Right hindlimb (tissue), 1 donor: ENCODE results near the gene NCBP3.

Experiments used
- DNase-seq: peaks from one replicate; pipeline ENCODE4 v3.0.0-alpha.2; 2018

Gene NCBP3

DNA sequence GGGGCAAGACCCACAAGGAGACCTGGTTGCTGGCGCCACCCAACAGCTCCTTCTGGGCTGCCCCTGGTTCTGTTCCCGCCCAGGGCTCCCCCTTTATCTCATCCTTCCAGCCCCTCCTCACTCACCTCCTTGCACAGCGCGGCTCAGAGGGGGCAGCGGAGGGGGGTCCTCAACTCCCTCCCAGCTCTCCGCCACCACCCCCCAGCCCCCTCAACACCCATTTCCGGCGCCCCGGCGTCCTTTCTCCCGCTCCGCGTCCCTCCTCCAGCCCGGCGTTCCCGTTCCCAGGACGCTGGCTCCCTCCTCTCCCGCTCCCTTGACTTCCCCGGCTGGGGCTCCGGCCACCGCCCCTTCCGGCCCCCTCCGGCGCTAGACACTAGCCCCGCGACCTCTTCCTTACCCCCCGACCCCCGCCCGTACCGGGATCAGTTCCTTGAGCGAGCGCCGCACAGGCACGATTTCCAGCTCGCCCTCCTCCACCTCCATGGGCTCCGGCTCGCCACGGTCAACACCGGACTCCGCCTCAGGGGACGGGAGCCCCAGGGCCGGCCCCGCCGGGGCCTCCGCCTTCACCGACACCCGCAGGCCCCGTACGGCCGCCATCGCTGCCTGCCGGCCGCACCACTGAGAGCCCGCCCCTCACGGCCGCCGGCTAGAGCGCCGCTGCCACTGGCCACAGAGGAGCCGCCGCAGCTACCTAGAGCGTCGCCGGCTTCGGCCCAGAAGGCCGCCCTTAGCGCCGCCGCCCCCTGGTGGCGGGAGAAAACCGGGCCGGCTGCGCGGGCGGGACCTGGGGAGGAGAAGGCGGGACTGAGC lies at the start of gene NCBP3:
Gene NCBP3, minus strand, starts transcription at position 626 of the 816 bp plus-strand sequence. Its CDS starts 23 bp downstream, at position 603.
- peak; percentile 94 for DNase-seq

DNA sequence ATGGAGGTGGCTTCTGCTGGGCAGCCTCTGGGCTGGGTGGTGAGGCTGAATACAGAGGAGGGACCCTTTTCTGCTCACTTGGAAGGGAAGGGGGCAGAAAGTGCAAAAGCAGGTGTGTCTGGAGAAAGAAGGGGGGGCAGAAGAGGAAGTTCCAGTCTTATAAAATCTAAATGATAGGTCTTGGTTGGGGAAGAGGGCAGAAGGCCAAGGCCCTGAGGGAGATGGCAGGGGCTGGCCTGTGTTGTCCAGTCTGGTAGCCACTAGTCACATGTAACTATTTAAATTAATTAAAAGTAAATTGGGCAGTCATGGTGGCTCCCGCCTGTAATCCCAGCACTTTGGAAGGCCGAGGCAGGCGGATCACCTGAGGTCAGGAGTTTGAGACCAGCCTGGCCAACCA lies 49.3 kb upstream of the NCBP3 start:
- no peak for DNase-seq

DNA sequence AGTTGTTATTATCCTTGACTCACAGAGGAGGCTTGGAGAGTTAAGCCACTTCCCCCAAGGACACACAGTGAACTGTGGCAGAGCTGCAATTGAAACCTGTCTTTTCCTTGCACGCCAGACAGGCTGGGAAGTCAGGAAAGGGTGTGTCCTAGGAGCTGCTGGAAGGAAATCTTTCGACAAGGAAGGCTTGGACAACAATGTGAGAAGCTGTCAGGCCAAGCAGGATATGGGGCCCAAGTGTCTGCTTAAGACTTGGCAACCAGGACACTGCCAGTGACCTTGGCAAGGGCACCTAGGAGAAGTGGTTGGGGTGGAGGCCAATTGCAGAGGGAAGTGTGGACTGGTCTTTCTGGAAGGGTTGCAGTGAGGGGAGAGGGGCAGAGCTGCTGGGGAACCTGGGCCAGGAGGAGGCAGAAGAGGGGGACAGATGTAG lies 48.9 kb upstream of the NCBP3 start:
- DNase-seq, result no peak

DNA sequence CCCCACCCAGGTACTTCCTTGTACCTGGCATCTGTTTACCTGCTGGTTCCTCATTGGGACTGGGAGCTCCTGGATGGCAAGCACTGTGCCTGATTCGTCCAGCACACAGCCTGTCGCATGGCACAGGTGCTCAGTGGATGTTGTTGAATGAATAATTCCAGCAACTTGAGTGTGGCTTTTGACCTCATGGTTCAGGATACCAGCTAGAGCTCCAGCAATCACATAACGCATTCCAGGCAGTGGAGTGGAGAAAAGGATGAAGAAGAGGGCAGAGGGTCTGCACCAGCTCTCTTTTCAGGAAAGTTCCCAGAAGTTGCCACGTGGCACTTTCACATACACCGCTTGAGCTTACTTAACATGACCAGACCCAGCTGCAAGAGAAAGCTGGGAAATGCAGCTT lies 48.1 kb upstream of the NCBP3 start:
- DNase-seq, result no peak

DNA sequence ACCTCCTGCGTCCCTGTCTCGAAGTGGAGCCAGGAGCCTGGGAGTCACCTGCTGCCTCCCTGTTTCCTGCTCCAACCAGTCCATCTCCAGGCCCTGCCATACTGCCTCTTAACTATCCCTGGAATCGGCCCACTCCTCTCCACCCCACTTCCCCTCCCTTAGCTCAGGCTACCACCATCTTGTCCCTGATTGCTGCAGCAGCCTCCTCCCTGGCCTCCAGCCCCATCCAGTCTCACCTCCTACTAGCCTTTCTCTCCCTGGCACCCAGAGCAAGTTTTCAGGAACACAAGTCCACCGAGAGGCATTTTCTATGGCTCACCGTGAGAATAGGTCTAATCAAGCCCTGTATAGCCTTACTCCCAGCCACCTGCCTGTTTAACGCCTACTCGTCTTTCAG lies 47.7 kb upstream of the NCBP3 start:
- DNase-seq, result no peak

- peak; percentile 92 for DNase-seq
Measured at GRCh38 chr17:3893003-3893719, 47.1 kb upstream of the NCBP3 start, which contains the start of gene CAMKK1. CAMKK1 (minus strand) TSS chr17:3893053; CDS start chr17:3885687, 7,366 bp downstream.

DNA sequence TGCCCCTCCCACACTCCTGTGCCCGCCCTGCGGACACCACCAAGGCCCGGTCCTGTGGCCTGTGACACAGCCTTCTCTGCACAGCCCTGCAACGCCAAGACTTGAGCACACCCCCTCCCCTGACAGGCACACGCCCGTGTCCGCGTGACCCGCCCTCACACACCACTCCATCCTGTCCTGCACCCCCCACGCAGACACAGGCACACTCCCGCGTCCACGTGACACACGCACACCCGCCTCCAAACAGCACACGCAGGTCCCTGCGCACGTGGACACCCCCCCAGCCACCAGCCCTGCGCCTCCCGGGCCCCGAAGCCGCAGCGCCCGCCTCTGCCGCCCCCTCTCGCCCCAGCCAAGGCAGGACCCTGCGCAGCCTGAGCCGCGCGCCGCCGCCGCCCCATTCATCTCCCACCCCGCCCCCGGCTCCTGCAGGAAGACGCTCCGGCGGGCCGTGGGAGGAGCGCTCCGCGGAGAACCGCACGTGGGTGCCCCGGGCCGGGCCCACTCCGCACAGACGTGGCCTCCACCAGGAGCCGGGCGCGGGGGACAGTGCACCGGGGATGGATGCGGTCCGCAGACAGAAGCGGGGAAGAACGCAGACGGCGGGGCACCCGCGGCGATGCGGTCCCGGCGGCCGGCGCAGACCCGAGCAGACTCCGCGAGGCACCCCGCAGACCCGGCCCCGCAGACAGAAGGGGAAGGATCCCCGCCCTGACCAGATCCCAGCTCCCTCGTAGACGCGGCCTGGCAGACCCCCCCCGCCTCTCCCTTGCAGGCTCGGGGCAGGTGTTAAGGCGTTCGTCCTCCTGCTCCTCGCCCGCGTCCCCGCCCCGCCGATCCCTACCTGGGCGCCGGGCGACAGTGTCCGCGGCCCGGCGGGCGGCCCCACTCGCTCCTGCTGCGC lies 46.3 kb upstream of the NCBP3 start:
- DNase-seq, result peak; percentile 80

GRCh38 chr17:3891626-3892094 lies 45.6 kb upstream of the NCBP3 start:
- no peak for DNase-seq

DNA sequence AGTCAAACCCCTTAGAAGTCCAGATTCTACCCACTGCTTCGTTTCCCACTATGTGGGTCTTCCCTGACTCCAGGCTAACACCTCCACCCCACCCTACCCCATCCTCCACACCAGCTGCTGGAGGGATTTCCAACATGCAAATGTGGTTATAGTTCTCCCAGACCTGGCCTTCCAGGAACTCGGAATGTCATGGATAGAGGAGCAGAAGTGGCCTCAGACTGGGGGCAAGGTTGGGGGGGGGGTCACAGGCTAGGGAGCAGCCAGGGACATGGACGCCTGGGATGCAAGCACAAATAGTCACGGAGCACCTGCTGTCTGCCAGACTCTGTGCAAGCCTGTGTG lies 44.8 kb upstream of the NCBP3 start:
- no peak for DNase-seq

- DNase-seq, result peak; percentile 71
Measured at GRCh38 chr17:3890082-3890877, 44.2 kb upstream of the NCBP3 start.

- no peak for DNase-seq
Measured at GRCh38 chr17:3889325-3890012, 43.4 kb upstream of the NCBP3 start.

- peak; percentile 93 for DNase-seq
Measured at GRCh38 chr17:3888343-3889171, 42.5 kb upstream of the NCBP3 start.

GRCh38 chr17:3887804-3888203 lies 41.8 kb upstream of the NCBP3 start:
- DNase-seq, result no peak

DNA sequence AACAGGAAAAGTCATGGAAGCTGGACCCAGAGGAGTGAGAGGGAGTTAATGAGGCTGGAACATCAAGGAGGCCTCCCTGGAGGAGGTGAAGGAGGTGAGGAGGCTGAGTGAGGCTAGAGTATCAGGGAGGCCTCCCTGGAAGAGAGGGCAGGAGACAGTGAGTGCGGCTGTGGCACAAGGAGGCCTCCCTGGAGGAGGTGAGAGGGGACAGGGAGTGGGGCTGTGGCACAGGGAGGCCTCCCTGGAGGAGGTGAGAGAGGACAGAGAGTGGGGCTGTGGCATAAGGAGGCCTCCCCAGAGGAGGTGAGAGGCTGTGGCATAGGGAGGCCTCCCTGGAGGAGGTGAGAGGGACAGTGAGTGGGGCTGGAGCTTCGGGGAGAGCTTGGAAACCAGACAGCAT lies 41.3 kb upstream of the NCBP3 start:
- DNase-seq, result no peak

DNA sequence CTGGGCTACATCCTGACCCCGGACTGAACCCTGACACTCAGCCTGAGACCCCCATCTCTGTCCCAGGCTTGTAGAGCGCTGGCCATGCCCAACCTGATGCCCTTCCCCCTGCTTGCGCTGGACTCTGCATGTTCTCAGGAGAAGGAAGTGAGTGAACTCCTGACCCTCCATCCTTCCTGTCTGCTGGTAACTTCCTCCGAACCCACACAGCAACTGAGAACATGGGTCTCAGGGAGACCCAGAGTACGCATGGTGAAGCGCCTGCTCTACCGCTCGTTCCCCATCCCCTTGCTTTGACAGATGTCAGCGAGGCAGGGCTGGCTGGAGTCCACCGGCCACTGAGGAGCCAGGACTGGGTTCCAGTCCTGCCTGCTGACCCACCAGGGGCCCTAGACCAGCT lies 40.7 kb upstream of the NCBP3 start:
- no peak for DNase-seq

DNA sequence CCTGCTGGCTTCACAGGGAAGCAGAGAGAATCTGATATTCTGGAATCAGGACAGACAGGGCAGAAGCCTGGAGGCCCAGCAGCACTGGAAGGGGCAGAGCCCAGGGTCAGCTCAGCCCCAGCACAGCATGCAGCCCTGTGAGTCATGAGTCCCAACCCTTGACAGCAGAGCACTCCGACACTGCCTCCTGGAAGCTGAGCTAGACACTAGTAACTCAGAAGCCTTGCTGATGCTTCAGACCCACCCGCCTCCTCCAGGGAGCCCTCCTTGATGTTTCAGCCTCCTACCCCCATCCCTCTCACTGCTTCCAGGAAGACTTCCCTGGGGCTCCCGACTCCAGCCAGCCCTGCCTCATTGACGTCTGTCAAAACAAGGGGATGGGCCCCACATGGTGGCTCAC lies 39.9 kb upstream of the NCBP3 start:
- no peak for DNase-seq

DNA sequence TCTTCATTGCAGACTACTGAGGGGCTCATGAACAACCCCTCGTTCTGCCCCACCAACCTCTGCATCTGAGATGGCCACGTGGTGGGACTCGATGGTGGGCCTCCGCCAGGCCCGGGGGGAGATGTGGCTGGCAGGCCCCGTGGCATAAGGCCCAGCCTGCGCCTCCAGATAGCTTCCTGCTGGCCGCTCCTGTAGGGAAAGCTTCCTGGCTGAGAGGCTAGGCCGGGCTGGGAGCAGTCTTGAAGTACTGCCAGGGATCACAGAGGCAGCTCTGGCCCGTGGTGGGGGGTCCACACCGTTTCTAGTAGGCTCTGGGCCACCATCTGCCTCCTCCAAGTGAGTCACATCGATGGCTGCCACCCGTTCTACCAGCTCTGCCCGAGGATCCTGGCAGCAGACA lies 39.2 kb upstream of the NCBP3 start:
- no peak for DNase-seq

- no peak for DNase-seq
Measured at GRCh38 chr17:3884188-3884587, 38.1 kb upstream of the NCBP3 start.

- no peak for DNase-seq
Measured at GRCh38 chr17:3882276-3882675, 36.2 kb upstream of the NCBP3 start.

- no peak for DNase-seq
Measured at GRCh38 chr17:3880983-3881382, 34.9 kb upstream of the NCBP3 start.
